ENCODE measurements around the gene UXS1.

The UXS1 gene

GRCh38 chr2:106096299-106097037 lies 97.6 kb downstream of the UXS1 start:
- H2BK12ac ChIP-seq (ENCODE audit: low read length): no peak overlapping the region
- H3K27me3 ChIP-seq (ENCODE audit: insufficient read depth, low read length): no peaks in the 10 kb centered on the region
- no peak overlapping the region for H2AK5ac ChIP-seq (ENCODE audit: low read length)
- no peak overlapping the region for H4K8ac ChIP-seq (ENCODE audit: low read depth, low read length)
- H2BK5ac ChIP-seq (ENCODE audit: low read depth, low read length, poor library complexity): no peak overlapping the region
- H3K79me1 ChIP-seq (ENCODE audit: low read length): no peaks in the 10 kb centered on the region
- H3K14ac ChIP-seq (ENCODE audit: low read length): no peak overlapping the region
- no peak overlapping the region for H3K4me3 ChIP-seq (ENCODE audit: low read depth, low read length)
- H3K36me3 ChIP-seq (ENCODE audit: control insufficient read depth in 1 of 2, insufficient read depth in 2 of 2, low read length in 2 of 2): peaks cover 30 to 45% of the 10 kb centered on the region in 2 experiments
- no peak overlapping the region for H3K27ac ChIP-seq (ENCODE audit: low read depth, low read length)
- H3K4me1 ChIP-seq (ENCODE audit: control insufficient read depth in 1 of 2, insufficient read depth in 2 of 2, low read length in 2 of 2): no peaks in the 10 kb centered on the region
- H3K9me3 ChIP-seq (ENCODE audit: insufficient read depth, low read depth, low read length): peaks cover 1% of the 10 kb centered on the region
- DNase-seq: no peak
- H2AFZ ChIP-seq (ENCODE audit: insufficient read depth, low read length, poor library complexity): no peak overlapping the region
- no peak overlapping the region for H4K12ac ChIP-seq (ENCODE audit: low read depth, low read length)
- H3K18ac ChIP-seq (ENCODE audit: low read length): no peak overlapping the region
- no peak overlapping the region for H3K4me2 ChIP-seq (ENCODE audit: low read length)
- H4K91ac ChIP-seq (ENCODE audit: low read depth, low read length): no peak overlapping the region
- no peak overlapping the region for H3K9ac ChIP-seq (ENCODE audit: low read length)
- H3K4ac ChIP-seq (ENCODE audit: low read depth, low read length): no peak overlapping the region
- H3K23ac ChIP-seq (ENCODE audit: low read length): no peak overlapping the region
- H2BK120ac ChIP-seq (ENCODE audit: insufficient read depth, low read length, poor library complexity): no peak overlapping the region
- no peaks in the 10 kb centered on the region for H3K79me2 ChIP-seq (ENCODE audit: control insufficient read depth, insufficient read depth, low read length, poor library complexity)
- no CpG with 5 or more reads among the region's 12 CpGs for WGBS (ENCODE audit: extremely low coverage, insufficient coverage, insufficient read length)

- no peaks in the 10 kb centered on the region for H3K27me3 ChIP-seq (ENCODE audit: insufficient read depth, low read length)
- WGBS (ENCODE audit: extremely low coverage, insufficient coverage, insufficient read length): 100% methylated on average over 1 of the region's 21 CpGs
- H3K18ac ChIP-seq (ENCODE audit: low read length): no peak overlapping the region
- H3K9ac ChIP-seq (ENCODE audit: low read length): no peak overlapping the region
- no peak overlapping the region for H3K4ac ChIP-seq (ENCODE audit: low read depth, low read length)
- H3K79me2 ChIP-seq (ENCODE audit: control insufficient read depth, insufficient read depth, low read length, poor library complexity): no peaks in the 10 kb centered on the region
- H3K27ac ChIP-seq (ENCODE audit: low read depth, low read length): no peak overlapping the region
- no peak overlapping the region for H3K14ac ChIP-seq (ENCODE audit: low read length)
- H2AFZ ChIP-seq (ENCODE audit: insufficient read depth, low read length, poor library complexity): no peak overlapping the region
- H4K91ac ChIP-seq (ENCODE audit: low read depth, low read length): no peak overlapping the region
- H4K12ac ChIP-seq (ENCODE audit: low read depth, low read length): no peak overlapping the region
- H3K4me3 ChIP-seq (ENCODE audit: low read depth, low read length): no peak overlapping the region
- H2BK12ac ChIP-seq (ENCODE audit: low read length): no peak overlapping the region
- H3K4me1 ChIP-seq (ENCODE audit: control insufficient read depth in 1 of 2, insufficient read depth in 2 of 2, low read length in 2 of 2): no peaks in the 10 kb centered on the region
- no peak overlapping the region for H3K23ac ChIP-seq (ENCODE audit: low read length)
- no peak for DNase-seq
- H2BK120ac ChIP-seq (ENCODE audit: insufficient read depth, low read length, poor library complexity): no peak overlapping the region
- no peak overlapping the region for H4K8ac ChIP-seq (ENCODE audit: low read depth, low read length)
- H2AK5ac ChIP-seq (ENCODE audit: low read length): no peak overlapping the region
- peaks cover 28 to 42% of the 10 kb centered on the region in 2 experiments for H3K36me3 ChIP-seq (ENCODE audit: control insufficient read depth in 1 of 2, insufficient read depth in 2 of 2, low read length in 2 of 2)
- no peaks in the 10 kb centered on the region for H3K79me1 ChIP-seq (ENCODE audit: low read length)
- peaks cover 1% of the 10 kb centered on the region for H3K9me3 ChIP-seq (ENCODE audit: insufficient read depth, low read depth, low read length)
- no peak overlapping the region for H3K4me2 ChIP-seq (ENCODE audit: low read length)
- no peak overlapping the region for H2BK5ac ChIP-seq (ENCODE audit: low read depth, low read length, poor library complexity)
These were observed 98.4 kb downstream of the UXS1 start for GRCh38 chr2:106095478-106096298.

GRCh38 chr2:106094131-106094841 lies 99.8 kb downstream of the UXS1 start:
- H4K91ac ChIP-seq (ENCODE audit: low read depth, low read length): no peak overlapping the region
- H3K23ac ChIP-seq (ENCODE audit: low read length): no peak overlapping the region
- no peak overlapping the region for H2BK120ac ChIP-seq (ENCODE audit: insufficient read depth, low read length, poor library complexity)
- no peaks in the 10 kb centered on the region for H3K27me3 ChIP-seq (ENCODE audit: insufficient read depth, low read length)
- H2AK5ac ChIP-seq (ENCODE audit: low read length): no peak overlapping the region
- H3K79me2 ChIP-seq (ENCODE audit: control insufficient read depth, insufficient read depth, low read length, poor library complexity): no peaks in the 10 kb centered on the region
- H3K36me3 ChIP-seq (ENCODE audit: control insufficient read depth in 1 of 2, insufficient read depth in 2 of 2, low read length in 2 of 2): peaks cover 27 to 34% of the 10 kb centered on the region in 2 experiments
- H2BK12ac ChIP-seq (ENCODE audit: low read length): no peak overlapping the region
- H2AFZ ChIP-seq (ENCODE audit: insufficient read depth, low read length, poor library complexity): no peak overlapping the region
- no peak overlapping the region for H2BK5ac ChIP-seq (ENCODE audit: low read depth, low read length, poor library complexity)
- no peak overlapping the region for H4K8ac ChIP-seq (ENCODE audit: low read depth, low read length)
- H3K14ac ChIP-seq (ENCODE audit: low read length): no peak overlapping the region
- no peak overlapping the region for H3K4me3 ChIP-seq (ENCODE audit: low read depth, low read length)
- H3K4me1 ChIP-seq (ENCODE audit: control insufficient read depth in 1 of 2, insufficient read depth in 2 of 2, low read length in 2 of 2): no peaks in the 10 kb centered on the region
- WGBS (ENCODE audit: extremely low coverage, insufficient coverage, insufficient read length): no CpG with 5 or more reads among the region's 13 CpGs
- no peak overlapping the region for H3K18ac ChIP-seq (ENCODE audit: low read length)
- peaks cover 1% of the 10 kb centered on the region for H3K9me3 ChIP-seq (ENCODE audit: insufficient read depth, low read depth, low read length)
- H3K4ac ChIP-seq (ENCODE audit: low read depth, low read length): no peak overlapping the region
- H3K79me1 ChIP-seq (ENCODE audit: low read length): no peaks in the 10 kb centered on the region
- no peak overlapping the region for H4K12ac ChIP-seq (ENCODE audit: low read depth, low read length)
- no peak overlapping the region for H3K9ac ChIP-seq (ENCODE audit: low read length)
- H3K27ac ChIP-seq (ENCODE audit: low read depth, low read length): no peak overlapping the region
- H3K4me2 ChIP-seq (ENCODE audit: low read length): no peak overlapping the region
- DNase-seq: no peak

- Histone ChIP-seq H3K4me3 (ENCODE audit: low read depth, low read length) (no peak overlapping the region), H3K79me1 (ENCODE audit: low read length) (no peaks in the 10 kb centered on the region), H3K27ac (ENCODE audit: low read depth, low read length) (no peak overlapping the region), H3K9ac (ENCODE audit: low read length) (no peak overlapping the region), H3K23ac (ENCODE audit: low read length) (no peak overlapping the region), H2BK5ac (ENCODE audit: low read depth, low read length, poor library complexity) (no peak overlapping the region), H2BK12ac (ENCODE audit: low read length) (no peak overlapping the region), H4K8ac (ENCODE audit: low read depth, low read length) (no peak overlapping the region), H4K91ac (ENCODE audit: low read depth, low read length) (no peak overlapping the region), H3K36me3 (ENCODE audit: control insufficient read depth in 1 of 2, insufficient read depth in 2 of 2, low read length in 2 of 2) (peaks cover 14 to 16% of the 10 kb centered on the region in 2 experiments), H2AK5ac (ENCODE audit: low read length) (no peak overlapping the region), H3K27me3 (ENCODE audit: insufficient read depth, low read length) (no peaks in the 10 kb centered on the region), H3K18ac (ENCODE audit: low read length) (no peak overlapping the region), H3K4me2 (ENCODE audit: low read length) (no peak overlapping the region), H2AFZ (ENCODE audit: insufficient read depth, low read length, poor library complexity) (no peak overlapping the region), H3K9me3 (ENCODE audit: insufficient read depth, low read depth, low read length) (peaks cover 1% of the 10 kb centered on the region), H3K79me2 (ENCODE audit: control insufficient read depth, insufficient read depth, low read length, poor library complexity) (no peaks in the 10 kb centered on the region), H3K4me1 (ENCODE audit: control insufficient read depth in 1 of 2, insufficient read depth in 2 of 2, low read length in 2 of 2) (no peaks in the 10 kb centered on the region), H3K4ac (ENCODE audit: low read depth, low read length) (no peak overlapping the region), H4K12ac (ENCODE audit: low read depth, low read length) (no peak overlapping the region), H3K14ac (ENCODE audit: low read length) (no peak overlapping the region), H2BK120ac (ENCODE audit: insufficient read depth, low read length, poor library complexity) (no peak overlapping the region)
- no peak for DNase-seq
- WGBS (ENCODE audit: extremely low coverage, insufficient coverage, insufficient read length): no CpG with 5 or more reads among the region's 4 CpGs
These were observed 103.0 kb downstream of the UXS1 start for GRCh38 chr2:106090916-106091618.
